ENCODE data around the gene GOLGA6A. TPM values are rescaled to one million over a fixed set of nuclear protein-coding genes. Genes with fewer than 3 reads are reported as not detected.

Gene GOLGA6A
- total and polyA plus RNA-seq, 2 donors (not counting 1 experiment from before 2014, with no cell fraction given) = 0.31 to 1.0 TPM

- TF ChIP-seq, protein P1, sequence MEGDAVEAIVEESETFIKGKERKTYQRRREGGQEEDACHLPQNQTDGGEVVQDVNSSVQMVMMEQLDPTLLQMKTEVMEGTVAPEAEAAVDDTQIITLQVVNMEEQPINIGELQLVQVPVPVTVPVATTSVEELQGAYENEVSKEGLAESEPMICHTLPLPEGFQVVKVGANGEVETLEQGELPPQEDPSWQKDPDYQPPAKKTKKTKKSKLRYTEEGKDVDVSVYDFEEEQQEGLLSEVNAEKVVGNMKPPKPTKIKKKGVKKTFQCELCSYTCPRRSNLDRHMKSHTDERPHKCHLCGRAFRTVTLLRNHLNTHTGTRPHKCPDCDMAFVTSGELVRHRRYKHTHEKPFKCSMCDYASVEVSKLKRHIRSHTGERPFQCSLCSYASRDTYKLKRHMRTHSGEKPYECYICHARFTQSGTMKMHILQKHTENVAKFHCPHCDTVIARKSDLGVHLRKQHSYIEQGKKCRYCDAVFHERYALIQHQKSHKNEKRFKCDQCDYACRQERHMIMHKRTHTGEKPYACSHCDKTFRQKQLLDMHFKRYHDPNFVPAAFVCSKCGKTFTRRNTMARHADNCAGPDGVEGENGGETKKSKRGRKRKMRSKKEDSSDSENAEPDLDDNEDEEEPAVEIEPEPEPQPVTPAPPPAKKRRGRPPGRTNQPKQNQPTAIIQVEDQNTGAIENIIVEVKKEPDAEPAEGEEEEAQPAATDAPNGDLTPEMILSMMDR (IDR thresholded peaks at IDR 0.05) = no peak
- peak; percentile 7 for TF ChIP-seq EZH2 (IDR thresholded peaks at IDR 0.05; ENCODE audit: borderline replicate concordance, insufficient read depth, low read depth, low read length, poor library complexity, severe bottlenecking)
- peak overlapping the region; percentile 79 for H3K4me2 ChIP-seq (replicated peaks; ENCODE audit: low read depth, low read length, poor library complexity, severe bottlenecking)
- ChIA-PET POLR2A (interaction anchor here (0.6 kb wide), 1 partner anchor 272 kb away, joined by 3 read pairs; no protein-coding TSS in a partner anchor), CTCF (interaction anchor here (0.6 to 1.8 kb wide), 7 partner anchors 15 to 194 kb away, joined by 3 to 6 read pairs (median 4); no protein-coding TSS in a partner anchor)
- 5% methylated on average over 48 of the region's 53 CpGs for WGBS (ENCODE audit: insufficient coverage)
- H3K79me2 ChIP-seq (ENCODE audit: control insufficient read depth, insufficient read depth, low read length) = no peaks in the 10 kb centered on the region
- intact Hi-C loops (cut with micrococcal nuclease) = loop anchor here (1.0 kb wide), 4 partner anchors 8 to 194 kb away; no protein-coding TSS in a partner anchor
- peak overlapping the region; percentile 60 for H2AFZ ChIP-seq (ENCODE audit: insufficient read depth, low read depth, low read length, poor library complexity, severe bottlenecking)
- Mint-ChIP-seq H3K27me3 (peaks cover 52% of the 10 kb centered on the region), H3K4me1 (peaks cover 53% of the 10 kb centered on the region), H3K4me3 (peak overlapping the region; percentile 78), H3K27ac (no peak overlapping the region), H3K9me3 (ENCODE audit: insufficient read depth) (no peaks in the 10 kb centered on the region)
- peaks cover 0 to 67% (median 42%) of the 10 kb centered on the region in 4 experiments for H3K27me3 ChIP-seq (replicated peaks in 1 of 4; ENCODE audit: control extremely low read depth in 1 of 4, control insufficient read depth in 3 of 4, insufficient read depth in 4 of 4, low read length in 3 of 4)
- H3K9ac ChIP-seq (ENCODE audit: low read length) = peak overlapping the region; percentile 42
- no peak overlapping the region for H3K27ac ChIP-seq (ENCODE audit: low read length in 2 of 2)
- no peaks in the 10 kb centered on the region for H3K36me3 ChIP-seq (replicated peaks in 1 of 2; ENCODE audit: control extremely low read depth in 1 of 2, control insufficient read depth in 1 of 2, extremely low read depth in 1 of 2, insufficient read depth in 2 of 2, low read length in 1 of 2)
- H3K4me3 ChIP-seq (ENCODE audit: control extremely low read depth in 1 of 5, extremely low read depth in 1 of 5, insufficient read depth in 1 of 5, low read depth in 2 of 5, low read length in 4 of 5) = peak overlapping the region in 3 of 5 experiments; percentile 30 to 50 (median 38)
- H3K9me3 ChIP-seq (ENCODE audit: control extremely low read depth in 1 of 3, control insufficient read depth in 2 of 3, insufficient read depth in 1 of 3, low read length in 2 of 3) = peaks cover 0 to 53% (median 11%) of the 10 kb centered on the region in 3 donors
- no peak for ATAC-seq (ENCODE audit: low read depth)
- DNase-seq = peak; percentile 51
- peaks cover 66 to 67% of the 10 kb centered on the region in 2 donors for H3K4me1 ChIP-seq (ENCODE audit: control insufficient read depth in 2 of 2, insufficient read depth in 2 of 2, low read length in 2 of 2)
- no peaks in the 10 kb centered on the region for H4K20me1 ChIP-seq (ENCODE audit: control insufficient read depth, insufficient read depth, low read length, poor library complexity, severe bottlenecking)
Observed at GRCh38 chr15:74127954-74128784, 45.8 kb upstream of the GOLGA6A start.

Data from B cell (primary cell).